H9 (cell line): ENCODE results near the gene MAP3K21. TPM values are rescaled to one million over a fixed set of nuclear protein-coding genes. Genes with fewer than 3 reads are reported as not detected.

Experiments
- DNase-seq: peaks from one replicate; pipeline ENCODE4 v3.0.0-alpha.2; 2017
- H2AFZ ChIP-seq: one replicate; pipeline ENCODE4 v1.6.1; 2013; ENCODE audit warnings: mild to moderate bottlenecking, low read length, control low read depth, moderate library complexity
- H2AK5ac ChIP-seq: 2 replicates; pipeline ENCODE4 v1.6.1; 2013; ENCODE audit warnings: low read length, control low read depth, mixed read lengths; ENCODE audit not compliant: insufficient read length
- H2BK120ac ChIP-seq: one replicate; pipeline ENCODE4 v1.6.1; 2013; ENCODE audit warnings: low read depth, mild to moderate bottlenecking, low read length, control low read depth, inconsistent platforms; ENCODE audit not compliant: poor library complexity, severe bottlenecking
- H2BK12ac ChIP-seq: 2 replicates; pipeline ENCODE4 v1.6.1; 2013; ENCODE audit warnings: low read length, control low read depth, mixed read lengths, low read depth; ENCODE audit not compliant: insufficient read length
- H2BK15ac ChIP-seq: 2 replicates; pipeline ENCODE4 v1.6.1; 2013; ENCODE audit warnings: low read depth, low read length, control low read depth
- H2BK20ac ChIP-seq: one replicate; pipeline ENCODE4 v1.6.1; 2013; ENCODE audit warnings: low read depth, mild to moderate bottlenecking, low read length, control low read depth, inconsistent platforms; ENCODE audit not compliant: poor library complexity, severe bottlenecking
- H2BK5ac ChIP-seq: 2 replicates; pipeline ENCODE4 v1.6.1; 2013; ENCODE audit warnings: low read length, control low read depth, mixed read lengths; ENCODE audit not compliant: insufficient read length
- H3K14ac ChIP-seq: 2 replicates; pipeline ENCODE4 v1.6.1; 2013; ENCODE audit warnings: low read length, control low read depth; ENCODE audit not compliant: insufficient read depth
- H3K18ac ChIP-seq: 2 replicates; pipeline ENCODE4 v1.6.1; 2013; ENCODE audit warnings: low read depth, mild to moderate bottlenecking, mixed read lengths, low read length, control low read depth; ENCODE audit not compliant: insufficient read length
- H3K23ac ChIP-seq: 2 replicates; pipeline ENCODE4 v1.6.1; 2013; ENCODE audit warnings: low read length, control low read depth, mixed read lengths, low read depth; ENCODE audit not compliant: insufficient read length
- H3K23me2 ChIP-seq: 2 replicates; pipeline ENCODE4 v1.6.1; 2013; ENCODE audit warnings: low read depth, mild to moderate bottlenecking, mixed read lengths, low read length, control low read depth; ENCODE audit not compliant: insufficient read length, poor library complexity, severe bottlenecking
- H3K27ac ChIP-seq: 2 replicates; pipeline ENCODE4 v1.5.1; 2013; ENCODE audit warnings: low read length, control low read depth, mixed read lengths, low read depth; ENCODE audit not compliant: insufficient read length
- H3K27me3 ChIP-seq: 2 replicates; pipeline ENCODE4 v1.6.1; 2013; ENCODE audit warnings: low read length, control low read depth, inconsistent platforms; ENCODE audit not compliant: insufficient read depth
- H3K4ac ChIP-seq: 2 replicates; pipeline ENCODE4 v1.6.1; 2013; ENCODE audit warnings: low read depth, mild to moderate bottlenecking, control low read depth, inconsistent platforms, low read length, moderate library complexity
- H3K4me1 ChIP-seq: 2 replicates; pipeline ENCODE4 v1.6.1; 2013; ENCODE audit warnings: low read length, control low read depth, inconsistent platforms; ENCODE audit not compliant: insufficient read depth
- H3K4me2 ChIP-seq: 2 replicates; pipeline ENCODE4 v1.6.1; 2013; ENCODE audit warnings: low read length, control low read depth, mixed read lengths; ENCODE audit not compliant: insufficient read length, insufficient read depth
- H3K56ac ChIP-seq: 2 replicates; pipeline ENCODE4 v1.6.1; 2013; ENCODE audit warnings: low read depth, mild to moderate bottlenecking, mixed read lengths, low read length, control low read depth; ENCODE audit not compliant: insufficient read length
- H3K79me1 ChIP-seq: 2 replicates; pipeline ENCODE4 v1.6.1; 2013; ENCODE audit warnings: low read depth, mild to moderate bottlenecking, moderate library complexity, low read length, control low read depth, inconsistent platforms; ENCODE audit not compliant: insufficient read depth, poor library complexity, severe bottlenecking
- H3K79me2 ChIP-seq: 2 replicates; pipeline ENCODE4 v1.6.1; 2013; ENCODE audit warnings: low read length, control low read depth, inconsistent platforms; ENCODE audit not compliant: insufficient read depth
- H3K9ac ChIP-seq: 2 replicates; pipeline ENCODE4 v1.6.1; 2013; ENCODE audit warnings: low read length, control low read depth, mixed read lengths; ENCODE audit not compliant: insufficient read length; ENCODE audit errors: extremely low read depth
- H3K9me3 ChIP-seq: one replicate; pipeline ENCODE4 v1.6.1; 2013; ENCODE audit warnings: low read depth, low read length, inconsistent platforms; ENCODE audit not compliant: control insufficient read depth
- H3T11ph ChIP-seq: one replicate; pipeline ENCODE4 v1.6.1; 2013; ENCODE audit warnings: mild to moderate bottlenecking, low read length, control low read depth, inconsistent platforms
- H4K20me1 ChIP-seq: one replicate; pipeline ENCODE4 v1.6.1; 2013; ENCODE audit not compliant: control insufficient read depth, insufficient read length, insufficient read depth
- H4K5ac ChIP-seq: 2 replicates; pipeline ENCODE4 v1.6.1; 2013; ENCODE audit warnings: low read depth, mild to moderate bottlenecking, mixed read lengths, low read length, control low read depth; ENCODE audit not compliant: insufficient read length
- H4K8ac ChIP-seq: replicated peaks from 2 replicates; pipeline ENCODE4 v1.6.1; 2013; ENCODE audit warnings: low read length, control low read depth, mixed read lengths, low read depth; ENCODE audit not compliant: insufficient read length
- H4K91ac ChIP-seq: 2 replicates; pipeline ENCODE4 v1.6.1; 2013; ENCODE audit warnings: low read depth, mild to moderate bottlenecking, moderate library complexity, mixed read lengths, low read length, control low read depth; ENCODE audit not compliant: insufficient read length
- H3K27ac Mint-ChIP-seq, 3 experiments: 2 replicates in 2 of 3; 3 replicates in 1 of 3; pipeline ENCODE4 v1.8.0; 2020 to 2021; ENCODE audit warnings: mixed read lengths in 3 of 3, mild to moderate bottlenecking in 1 of 3, moderate library complexity in 1 of 3
- H3K27me3 Mint-ChIP-seq: 2 replicates; pipeline ENCODE4 v1.8.0; 2021; ENCODE audit warnings: low read depth, mild to moderate bottlenecking, moderate library complexity, mixed read lengths
- H3K36me3 Mint-ChIP-seq, 3 experiments: 2 replicates in 2 of 3; 3 replicates in 1 of 3; pipeline ENCODE4 v1.8.0; 2020 to 2021; ENCODE audit warnings: low read depth in 3 of 3, mixed read lengths in 3 of 3; ENCODE audit not compliant: insufficient read depth in 1 of 3
- H3K4me1 Mint-ChIP-seq, 2 experiments: 2 replicates each; pipeline ENCODE4 v1.8.0; 2020; ENCODE audit warnings: mixed read lengths in 2 of 2
- H3K4me3 Mint-ChIP-seq, 2 experiments: 2 replicates in 1 of 2; 3 replicates in 1 of 2; pipeline ENCODE4 v1.8.0; 2020 to 2021; ENCODE audit warnings: mild to moderate bottlenecking in 2 of 2, mixed read lengths in 2 of 2, moderate library complexity in 1 of 2
- H3K9me3 Mint-ChIP-seq, 2 experiments: 2 replicates in 1 of 2; 3 replicates in 1 of 2; pipeline ENCODE4 v1.8.0; 2020; ENCODE audit warnings: mild to moderate bottlenecking in 2 of 2, mixed read lengths in 2 of 2, moderate library complexity in 1 of 2
- CTCF ChIP-seq: fragments of 200-600 bp; sonication (generic); conservative IDR thresholded peaks from 3 replicates; pipeline ENCODE4 v1.8.0; 2021; ENCODE audit warnings: antibody characterized with exemption, mild to moderate bottlenecking
- WGBS: extraction: QIAGEN DNeasy Blood & Tissue Kit; methylation state at CpG from one replicate; pipeline ENCODE4 v1.1.7; 2013; ENCODE audit warnings: missing lambda C conversion rate, low lambda C conversion rate, mixed read lengths; ENCODE audit not compliant: insufficient read length; ENCODE audit errors: extremely low coverage; 5-methylcytosine and 5-hydroxymethylcytosine counted together
- total RNA-seq: library from RNA; stranded (reverse); gene quantifications from 2 replicates; pipeline ENCODE4 v1.2.1, GENCODE V29; 2021

The MAP3K21 gene
- total RNA-seq, 1 experiment from 2014 or later, result 11.7 TPM

GRCh38 chr1:233316473-233316872 is 11.1 kb upstream of the MAP3K21 start:
- no peaks in the 10 kb centered on the region for H4K20me1 ChIP-seq
- H3K14ac ChIP-seq, result no peak overlapping the region
- H3K27ac Mint-ChIP-seq, result no peak overlapping the region; a peak in 1 of 7 replicates
- WGBS, result no CpG with 5 or more reads among the region's 1 CpG
- H3K23ac ChIP-seq, result no peak overlapping the region
- H3K79me2 ChIP-seq, result no peaks in the 10 kb centered on the region
- no peak overlapping the region for H3K4me3 Mint-ChIP-seq
- no peaks in the 10 kb centered on the region for H3K27me3 Mint-ChIP-seq
- no peak overlapping the region for H2BK20ac ChIP-seq
- no peak for DNase-seq
- no peaks in the 10 kb centered on the region for H3K23me2 ChIP-seq
- no peak overlapping the region for H2BK12ac ChIP-seq
- no peak overlapping the region for H2BK120ac ChIP-seq
- H3K9me3 Mint-ChIP-seq, result no peaks in the 10 kb centered on the region
- no peak overlapping the region for H4K8ac ChIP-seq
- no peak overlapping the region for H3K4me2 ChIP-seq
- H3K4me1 Mint-ChIP-seq, result peaks cover 4 to 5% of the 10 kb centered on the region in 2 experiments; a peak in 3 of 4 replicates
- no peak overlapping the region for H3K9ac ChIP-seq
- H3T11ph ChIP-seq, result no peak overlapping the region
- no peak for TF ChIP-seq CTCF
- no peaks in the 10 kb centered on the region for H3K27me3 ChIP-seq
- no peak overlapping the region for H3K18ac ChIP-seq
- H3K27ac ChIP-seq, result no peak overlapping the region
- H2AFZ ChIP-seq, result no peak overlapping the region
- H2AK5ac ChIP-seq, result no peak overlapping the region
- H2BK5ac ChIP-seq, result no peak overlapping the region
- no peak overlapping the region for H2BK15ac ChIP-seq
- H3K36me3 Mint-ChIP-seq, result no peaks in the 10 kb centered on the region
- no peak overlapping the region for H4K91ac ChIP-seq
- no peak overlapping the region for H3K4ac ChIP-seq
- H3K9me3 ChIP-seq, result no peaks in the 10 kb centered on the region
- H4K5ac ChIP-seq, result no peak overlapping the region
- no peaks in the 10 kb centered on the region; the same call in none of the 2 replicates for H3K4me1 ChIP-seq
- no peaks in the 10 kb centered on the region for H3K79me1 ChIP-seq
- no peak overlapping the region for H3K56ac ChIP-seq
